VCaP (cell line): ENCODE data around the gene COL21A1.

Experiments
- H3K27ac ChIP-seq: fragments of 450-650 bp; 2 replicates; pipeline ENCODE4 v1.5.1; 2017
- CTCF ChIP-seq: fragments of 450-650 bp; conservative IDR thresholded peaks from 2 replicates; pipeline ENCODE4 v1.5.1; 2017; ENCODE audit warnings: mild to moderate bottlenecking, moderate library complexity

The COL21A1 gene

GRCh38 chr6:56244528-56245253 is 2.7 kb downstream of the COL21A1 start:
- no peak for TF ChIP-seq CTCF
- no peak overlapping the region for H3K27ac ChIP-seq

- TF ChIP-seq CTCF: no peak
- no peak overlapping the region for H3K27ac ChIP-seq
Observed at GRCh38 chr6:56244089-56244488, 3.3 kb downstream of the COL21A1 start.

GRCh38 chr6:56243518-56244070 is 3.8 kb downstream of the COL21A1 start:
- TF ChIP-seq CTCF: no peak
- no peak overlapping the region for H3K27ac ChIP-seq

- H3K27ac ChIP-seq: no peak overlapping the region
- no peak for TF ChIP-seq CTCF
Observed at GRCh38 chr6:56242346-56242745, 5.0 kb downstream of the COL21A1 start.

GRCh38 chr6:56241124-56241802 is 6.1 kb downstream of the COL21A1 start:
- H3K27ac ChIP-seq: no peak overlapping the region
- no peak for TF ChIP-seq CTCF

GRCh38 chr6:56238352-56238751 is 9.0 kb downstream of the COL21A1 start:
- no peak overlapping the region for H3K27ac ChIP-seq
- no peak for TF ChIP-seq CTCF

GRCh38 chr6:56235245-56235644 is 12.1 kb downstream of the COL21A1 start:
- TF ChIP-seq CTCF: no peak
- no peak overlapping the region for H3K27ac ChIP-seq
